Left forelimb (tissue), 1 donor: Measurements from ENCODE around the gene LHPP.

Experiments
- DNase-seq: peaks from one replicate; pipeline ENCODE4 v3.0.0-alpha.2; 2018; ENCODE audit warnings: low spot score

The LHPP gene

GRCh38 chr10:124557648-124558338, 96.2 kb downstream of the LHPP start:
- no peak for DNase-seq

- no peak for DNase-seq
Measured at GRCh38 chr10:124558339-124559321, 97.0 kb downstream of the LHPP start.

- DNase-seq, result no peak
Measured at GRCh38 chr10:124559372-124560132, 97.9 kb downstream of the LHPP start.

DNA sequence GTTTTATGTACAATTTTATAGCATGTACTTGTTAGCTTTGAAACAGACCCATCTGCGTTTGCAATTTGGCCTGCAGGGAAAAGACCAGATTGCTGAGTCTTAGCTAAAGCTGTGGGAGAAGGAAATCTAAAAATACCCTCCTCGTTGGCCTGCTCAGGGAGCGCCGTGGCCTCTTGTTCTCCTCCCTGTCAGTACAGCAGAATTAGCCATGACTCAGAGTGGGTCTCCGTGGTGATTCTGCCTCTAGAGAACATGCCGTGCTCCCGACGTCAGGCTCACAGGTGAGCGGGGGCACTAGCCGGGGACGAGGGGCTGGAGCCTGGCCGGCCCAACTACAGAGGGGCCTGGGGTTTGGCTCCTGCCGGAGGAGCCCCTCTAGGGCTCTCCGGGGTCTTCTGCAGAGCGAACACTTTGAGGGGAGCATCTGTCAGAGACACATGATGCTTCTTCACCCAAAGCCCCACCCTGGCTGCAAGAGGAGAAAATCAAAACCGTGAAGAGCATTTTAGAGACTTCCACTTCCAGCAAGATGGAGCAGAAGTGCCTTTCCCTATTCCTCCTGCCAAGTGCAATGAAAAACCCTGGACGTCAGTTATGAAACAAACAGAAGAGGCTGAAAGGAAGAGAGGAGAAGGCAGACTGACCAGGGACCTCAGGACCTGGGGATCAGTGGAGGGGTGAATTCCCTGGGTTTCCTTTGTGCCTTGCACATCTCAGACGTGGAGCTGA, 98.9 kb downstream of the LHPP start:
- no peak for DNase-seq

DNA sequence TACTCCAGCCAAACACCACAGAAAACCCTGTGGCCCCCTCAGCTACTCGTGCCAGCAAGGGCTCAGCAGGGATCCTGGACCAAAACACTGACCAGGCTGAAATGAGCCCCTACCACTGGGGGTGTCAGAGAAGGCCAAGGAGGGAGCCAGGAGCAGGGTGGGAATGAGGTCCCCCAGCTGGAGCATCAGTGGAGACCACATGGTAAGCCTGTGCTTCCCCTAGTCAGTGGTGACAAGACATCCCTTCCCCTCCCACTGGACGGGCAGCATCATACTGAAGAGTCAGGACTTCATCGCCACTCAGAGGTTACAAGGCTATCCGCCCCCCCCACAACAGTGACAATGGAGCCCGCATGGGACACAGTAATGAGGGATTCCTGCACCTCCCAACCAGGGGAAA, 99.6 kb downstream of the LHPP start:
- no peak for DNase-seq

GRCh38 chr10:124562425-124563060, 100.9 kb downstream of the LHPP start:
- no peak for DNase-seq

- no peak for DNase-seq
Measured at GRCh38 chr10:124563320-124564040, 101.9 kb downstream of the LHPP start.

DNA sequence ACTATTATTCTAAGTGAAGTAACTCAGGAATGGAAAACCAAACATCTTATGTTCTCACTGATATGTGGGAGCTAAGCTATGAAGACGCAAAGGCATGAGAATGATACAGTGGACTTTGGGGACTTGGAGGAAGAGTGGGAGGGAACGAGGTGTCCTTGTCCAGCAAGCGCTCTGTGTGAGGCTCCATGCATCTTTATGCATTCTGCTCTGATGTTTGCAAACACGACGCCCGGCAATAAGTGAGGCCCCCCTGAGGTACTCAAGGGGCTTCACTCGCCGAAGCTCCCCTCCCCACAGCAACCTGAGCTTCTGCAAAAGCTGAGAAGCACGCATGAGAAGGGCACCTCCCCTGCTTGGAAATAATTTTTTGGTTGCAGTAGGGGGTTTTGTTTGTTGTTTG, 103.3 kb downstream of the LHPP start:
- no peak for DNase-seq

GRCh38 chr10:124565565-124566221, 104.1 kb downstream of the LHPP start:
- no peak for DNase-seq

DNA sequence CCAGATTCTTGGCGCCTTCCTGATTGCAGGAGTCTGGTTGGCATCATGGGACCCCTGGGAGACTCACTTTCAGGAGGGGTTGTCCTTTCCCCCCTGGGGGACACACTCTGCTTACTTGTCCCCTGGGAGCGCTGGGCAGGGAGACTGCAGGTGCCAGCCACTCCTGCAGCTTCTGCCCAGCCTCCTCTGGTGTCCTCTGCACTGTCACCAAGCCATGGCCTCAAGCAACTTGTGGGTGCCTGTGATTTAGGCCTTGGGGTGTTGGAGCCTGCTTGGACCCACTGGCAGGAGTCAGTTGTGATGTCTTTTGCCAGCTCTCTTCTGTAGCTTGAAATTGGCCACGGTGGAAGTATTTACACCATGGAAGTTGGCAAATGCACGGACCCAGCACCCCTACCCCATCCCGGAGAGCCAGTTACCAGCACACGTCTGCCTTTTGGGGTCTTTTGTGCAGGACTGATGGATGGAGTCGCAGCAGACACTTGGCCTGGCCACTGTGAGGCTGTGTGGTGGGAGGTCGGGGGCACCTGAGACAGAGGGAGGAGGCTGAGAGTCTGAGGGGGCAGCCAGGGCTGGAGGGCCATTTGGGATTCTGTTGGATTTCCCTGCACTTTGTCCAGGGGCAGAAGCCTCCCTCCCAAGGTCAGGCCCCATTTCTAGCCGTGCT, 104.7 kb downstream of the LHPP start:
- no peak for DNase-seq

GRCh38 chr10:124566981-124567835, 105.6 kb downstream of the LHPP start:
- DNase-seq, result no peak

GRCh38 chr10:124568339-124568738, 106.7 kb downstream of the LHPP start:
- no peak for DNase-seq

GRCh38 chr10:124568848-124569622, 107.4 kb downstream of the LHPP start:
- DNase-seq, result no peak

DNA sequence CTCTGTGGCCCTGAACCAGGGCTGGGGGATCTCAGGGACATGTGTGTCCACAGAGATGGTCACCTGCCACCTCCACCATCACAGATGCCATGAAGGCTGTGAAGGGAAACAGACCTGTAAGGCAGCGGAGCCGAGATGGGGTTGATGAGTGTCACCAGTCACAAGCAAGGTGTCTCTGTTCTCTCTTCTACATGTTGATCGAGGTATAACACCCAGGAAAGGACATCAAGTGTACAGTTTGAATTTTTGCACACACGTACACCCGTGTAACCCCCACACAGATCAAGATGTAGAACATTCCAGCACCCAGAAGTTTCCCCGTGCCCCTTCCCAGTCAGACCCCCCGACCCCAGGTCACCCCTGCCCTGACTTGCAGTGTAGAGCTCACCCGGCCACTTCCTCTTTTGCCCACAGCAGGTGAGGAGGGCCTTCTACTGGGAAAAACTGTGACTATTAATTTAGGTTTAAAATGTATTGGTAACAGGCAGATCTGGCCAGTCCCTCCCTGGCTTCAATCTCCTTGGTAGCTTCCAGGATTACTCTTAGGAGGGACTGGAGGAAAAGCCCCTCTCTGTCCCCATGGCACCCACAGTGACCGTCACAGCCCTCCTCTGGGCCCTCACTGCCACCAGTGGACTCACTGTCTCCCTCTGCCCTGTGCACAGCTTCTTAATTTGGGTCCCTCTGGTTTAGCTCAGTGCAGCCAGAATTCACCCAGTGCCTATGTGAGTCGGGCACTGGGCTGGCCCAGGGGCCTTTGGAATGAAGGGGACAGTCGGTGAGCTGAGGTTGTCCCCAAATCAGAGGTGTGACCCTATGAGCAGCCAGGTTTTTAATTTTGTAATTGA, 108.2 kb downstream of the LHPP start:
- no peak for DNase-seq

GRCh38 chr10:124570646-124571045, 109.0 kb downstream of the LHPP start:
- DNase-seq, result no peak

DNA sequence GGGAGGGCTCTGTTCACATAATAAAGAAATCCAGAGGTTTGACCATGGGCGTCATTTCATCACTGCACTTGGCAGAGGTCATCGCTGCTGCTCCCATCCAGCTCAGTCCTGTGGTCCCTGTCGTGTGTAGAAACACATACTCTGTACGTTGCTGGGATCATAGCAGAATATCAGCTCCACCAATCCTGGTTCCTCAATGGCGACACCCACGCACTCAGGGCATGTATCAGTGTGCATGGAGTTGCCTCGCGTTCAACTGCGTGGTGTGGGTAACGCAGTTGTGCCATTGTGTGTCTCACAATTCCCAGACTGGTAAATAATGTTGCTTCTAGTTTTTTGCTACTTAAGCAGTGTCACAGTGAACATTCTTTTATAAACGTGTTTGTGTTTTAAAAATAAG, 111.1 kb downstream of the LHPP start:
- no peak for DNase-seq
